ENCODE measurements around the gene OR52A5.

DNA sequence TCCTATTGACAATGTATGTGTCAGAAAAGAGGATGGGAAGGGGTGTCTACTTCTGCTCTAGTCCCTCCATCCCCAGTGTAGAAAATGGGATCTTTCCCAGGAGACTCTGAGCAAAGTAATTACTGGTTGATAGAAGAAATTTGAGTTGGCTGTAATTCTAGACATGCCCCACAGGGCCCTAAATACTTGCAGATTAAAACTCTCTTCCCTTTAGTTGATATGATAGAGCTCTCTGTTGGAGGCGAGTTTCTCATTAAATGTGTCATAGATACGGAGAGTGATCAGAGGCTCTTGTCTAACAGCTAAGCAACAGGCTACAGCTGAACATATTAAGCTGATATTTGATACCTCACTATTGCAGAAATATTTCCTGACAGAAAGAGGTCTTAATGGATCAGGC, 35.9 kb downstream of the OR52A5 start:
- no peak for TF ChIP-seq CTCF (conservative IDR thresholded peaks at IDR 0.05; ENCODE audit: low read length)
- TF ChIP-seq EZH2phosphoT487 (IDR thresholded peaks at IDR 0.05; ENCODE audit: borderline replicate concordance, low read depth, low read length): no peak

All from OCI-LY7 (cell line).